ENCODE data around the gene TENT4A.

The TENT4A gene

GRCh38 chr5:6673031-6673430 is 40.2 kb upstream of the TENT4A start:
- Histone ChIP-seq H3K36me3 (ENCODE audit: insufficient read depth, low read length) (peaks cover 8% of the 10 kb centered on the region; the same call in 1 of the 2 replicates), H3K27me3 (ENCODE audit: insufficient read depth, low read length, poor library complexity) (no peaks in the 10 kb centered on the region), H4K20me1 (ENCODE audit: insufficient read depth, low read length) (no peaks in the 10 kb centered on the region), H3K4me3 (ENCODE audit: low read depth in 1 of 2, low read length in 2 of 2) (no peak overlapping the region), H3K9me3 (ENCODE audit: insufficient read depth, low read length, severe bottlenecking) (no peaks in the 10 kb centered on the region), H3K9ac (ENCODE audit: low read depth, low read length) (no peak overlapping the region), H3K79me2 (ENCODE audit: insufficient read depth, low read length) (no peaks in the 10 kb centered on the region), H2AFZ (ENCODE audit: low read depth, low read length) (no peak overlapping the region), H3K4me1 (ENCODE audit: insufficient read depth, low read length) (no peaks in the 10 kb centered on the region), H3K4me2 (ENCODE audit: insufficient read depth, low read length) (no peak overlapping the region), H3K27ac (ENCODE audit: low read length) (no peak overlapping the region)
- DNase-seq (no peak), ATAC-seq (ENCODE audit: insufficient read depth, low read depth) (no peak)
- TF ChIP-seq CTCF (IDR thresholded peaks at IDR 0.05; ENCODE audit: borderline replicate concordance, extremely low read depth, low read length, poor library complexity, severe bottlenecking): no peak

- H3K27me3 ChIP-seq (ENCODE audit: insufficient read depth, low read length, poor library complexity): no peaks in the 10 kb centered on the region
- ATAC-seq (ENCODE audit: insufficient read depth, low read depth) (no peak), DNase-seq (no peak)
- no peak overlapping the region for H3K27ac ChIP-seq (ENCODE audit: low read length)
- H3K4me1 ChIP-seq (ENCODE audit: insufficient read depth, low read length): no peaks in the 10 kb centered on the region
- TF ChIP-seq EZH2 (IDR thresholded peaks at IDR 0.05; ENCODE audit: borderline replicate concordance, low read depth, low read length, severe bottlenecking): no peak
- TF ChIP-seq CTCF (IDR thresholded peaks at IDR 0.05; ENCODE audit: borderline replicate concordance, extremely low read depth, low read length, poor library complexity, severe bottlenecking): no peak
- peaks cover 8% of the 10 kb centered on the region; the same call in 1 of the 2 replicates for H3K36me3 ChIP-seq (ENCODE audit: insufficient read depth, low read length)
- H3K4me2 ChIP-seq (ENCODE audit: insufficient read depth, low read length): no peak overlapping the region
- H2AFZ ChIP-seq (ENCODE audit: low read depth, low read length): no peak overlapping the region
- no peaks in the 10 kb centered on the region for H3K9me3 ChIP-seq (ENCODE audit: insufficient read depth, low read length, severe bottlenecking)
- no peaks in the 10 kb centered on the region for H3K79me2 ChIP-seq (ENCODE audit: insufficient read depth, low read length)
- H3K4me3 ChIP-seq (ENCODE audit: low read depth in 1 of 2, low read length in 2 of 2): no peak overlapping the region
- H4K20me1 ChIP-seq (ENCODE audit: insufficient read depth, low read length): no peaks in the 10 kb centered on the region
- no peak overlapping the region for H3K9ac ChIP-seq (ENCODE audit: low read depth, low read length)
Measured at GRCh38 chr5:6673963-6674362, 39.3 kb upstream of the TENT4A start.

- H3K9ac ChIP-seq (ENCODE audit: low read depth, low read length): no peak overlapping the region
- no peak for TF ChIP-seq EZH2 (IDR thresholded peaks at IDR 0.05; ENCODE audit: borderline replicate concordance, low read depth, low read length, severe bottlenecking)
- TF ChIP-seq CTCF (IDR thresholded peaks at IDR 0.05; ENCODE audit: borderline replicate concordance, extremely low read depth, low read length, poor library complexity, severe bottlenecking): no peak
- no peak overlapping the region for H3K4me2 ChIP-seq (ENCODE audit: insufficient read depth, low read length)
- no peak overlapping the region for H3K27ac ChIP-seq (ENCODE audit: low read length)
- no peaks in the 10 kb centered on the region for H3K27me3 ChIP-seq (ENCODE audit: insufficient read depth, low read length, poor library complexity)
- H3K9me3 ChIP-seq (ENCODE audit: insufficient read depth, low read length, severe bottlenecking): no peaks in the 10 kb centered on the region
- no peak overlapping the region for H3K4me3 ChIP-seq (ENCODE audit: low read depth in 1 of 2, low read length in 2 of 2)
- DNase-seq (no peak), ATAC-seq (ENCODE audit: insufficient read depth, low read depth) (no peak)
- no peaks in the 10 kb centered on the region for H3K79me2 ChIP-seq (ENCODE audit: insufficient read depth, low read length)
- H2AFZ ChIP-seq (ENCODE audit: low read depth, low read length): no peak overlapping the region
- peaks cover 8% of the 10 kb centered on the region; the same call in 1 of the 2 replicates for H3K36me3 ChIP-seq (ENCODE audit: insufficient read depth, low read length)
- H4K20me1 ChIP-seq (ENCODE audit: insufficient read depth, low read length): no peaks in the 10 kb centered on the region
- H3K4me1 ChIP-seq (ENCODE audit: insufficient read depth, low read length): no peaks in the 10 kb centered on the region
Measured at GRCh38 chr5:6674421-6674820, 38.8 kb upstream of the TENT4A start.

GRCh38 chr5:6674886-6675285 is 38.3 kb upstream of the TENT4A start:
- no peaks in the 10 kb centered on the region for H3K4me1 ChIP-seq (ENCODE audit: insufficient read depth, low read length)
- no peak for ATAC-seq (ENCODE audit: insufficient read depth, low read depth)
- peaks cover 5% of the 10 kb centered on the region; the same call in 1 of the 2 replicates for H3K36me3 ChIP-seq (ENCODE audit: insufficient read depth, low read length)
- H3K27ac ChIP-seq (ENCODE audit: low read length): no peak overlapping the region
- no peaks in the 10 kb centered on the region for H3K9me3 ChIP-seq (ENCODE audit: insufficient read depth, low read length, severe bottlenecking)
- DNase-seq: no peak
- H3K4me2 ChIP-seq (ENCODE audit: insufficient read depth, low read length): no peak overlapping the region
- no peak for TF ChIP-seq EZH2 (IDR thresholded peaks at IDR 0.05; ENCODE audit: borderline replicate concordance, low read depth, low read length, severe bottlenecking)
- TF ChIP-seq CTCF (IDR thresholded peaks at IDR 0.05; ENCODE audit: borderline replicate concordance, extremely low read depth, low read length, poor library complexity, severe bottlenecking): no peak
- H3K79me2 ChIP-seq (ENCODE audit: insufficient read depth, low read length): no peaks in the 10 kb centered on the region
- no peak overlapping the region for H3K4me3 ChIP-seq (ENCODE audit: low read depth in 1 of 2, low read length in 2 of 2)
- H4K20me1 ChIP-seq (ENCODE audit: insufficient read depth, low read length): no peaks in the 10 kb centered on the region
- no peak overlapping the region for H3K9ac ChIP-seq (ENCODE audit: low read depth, low read length)
- H3K27me3 ChIP-seq (ENCODE audit: insufficient read depth, low read length, poor library complexity): no peaks in the 10 kb centered on the region
- no peak overlapping the region for H2AFZ ChIP-seq (ENCODE audit: low read depth, low read length)

Data from DND-41 (cell line).